ENCODE measurements around the gene STARD7. TPM values are rescaled to one million over a fixed set of nuclear protein-coding genes. Genes with fewer than 3 reads are reported as not detected.
A peak's percentile ranks its signal among the peaks of the same experiment; 100 is the strongest.
"Not testable (repeated sequence)": the region's sequence is repeated elsewhere in the genome, so short reads cannot be mapped to it uniquely, and the experiment has no call there.

Gene STARD7, protein sequence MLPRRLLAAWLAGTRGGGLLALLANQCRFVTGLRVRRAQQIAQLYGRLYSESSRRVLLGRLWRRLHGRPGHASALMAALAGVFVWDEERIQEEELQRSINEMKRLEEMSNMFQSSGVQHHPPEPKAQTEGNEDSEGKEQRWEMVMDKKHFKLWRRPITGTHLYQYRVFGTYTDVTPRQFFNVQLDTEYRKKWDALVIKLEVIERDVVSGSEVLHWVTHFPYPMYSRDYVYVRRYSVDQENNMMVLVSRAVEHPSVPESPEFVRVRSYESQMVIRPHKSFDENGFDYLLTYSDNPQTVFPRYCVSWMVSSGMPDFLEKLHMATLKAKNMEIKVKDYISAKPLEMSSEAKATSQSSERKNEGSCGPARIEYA
- total RNA-seq = 201 and 206 TPM in 2 replicates

DNA sequence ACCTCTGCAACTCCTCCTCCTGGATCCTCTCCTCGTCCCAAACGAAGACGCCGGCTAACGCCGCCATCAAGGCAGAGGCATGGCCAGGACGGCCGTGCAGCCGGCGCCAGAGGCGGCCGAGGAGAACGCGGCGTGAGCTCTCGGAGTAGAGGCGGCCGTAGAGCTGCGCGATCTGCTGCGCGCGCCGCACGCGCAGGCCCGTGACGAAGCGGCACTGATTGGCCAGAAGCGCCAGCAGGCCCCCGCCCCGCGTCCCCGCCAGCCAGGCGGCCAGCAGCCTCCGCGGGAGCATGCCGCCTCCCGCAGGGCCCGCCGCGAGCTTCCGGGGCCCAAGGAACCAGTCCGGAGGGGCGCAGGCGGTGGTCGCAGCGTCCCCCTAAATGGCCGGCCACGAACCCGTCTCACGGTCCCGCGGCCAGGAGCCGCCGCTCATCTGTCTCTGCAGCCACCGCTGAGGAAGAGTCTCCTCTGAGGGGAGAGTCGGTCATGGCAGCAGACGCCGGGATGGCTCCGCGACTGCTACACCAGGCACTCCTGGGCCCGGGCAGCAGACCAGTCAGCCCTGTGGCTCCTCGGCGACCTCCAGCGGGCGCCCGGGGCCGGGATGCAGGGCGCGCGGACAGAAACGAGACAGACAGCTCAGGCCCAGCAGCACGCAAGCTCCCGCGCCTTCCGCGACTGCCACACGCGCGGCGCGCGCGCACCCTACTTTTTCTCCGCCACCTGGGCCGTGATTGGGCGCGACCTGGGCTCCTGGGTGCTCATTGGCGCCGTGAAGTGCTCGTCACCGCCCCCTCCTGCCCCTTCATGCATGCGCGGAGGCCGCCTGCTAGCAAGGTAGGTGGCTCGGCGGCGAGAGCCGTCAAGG, at the start of gene STARD7:
Gene STARD7 (minus strand): TSS at position 685 of the 868 bp plus-strand sequence. CDS start 393 bp downstream, at position 292.
- Mint-ChIP-seq H3K4me1 (ENCODE audit: low read depth) (peaks cover 45% of the 10 kb centered on the region), H3K4me3 (ENCODE audit: low read depth) (peak within 1 kb of the TSS; percentile 97), H3K27me3 (ENCODE audit: low read depth) (no peaks in the 10 kb centered on the region), H3K27ac (peak within 1 kb of the TSS; percentile 87), H3K9me3 (no peaks in the 10 kb centered on the region), H3K36me3 (ENCODE audit: low read depth) (peaks cover 36% of the 10 kb centered on the region)
- intact Hi-C loops (cut with micrococcal nuclease) = loop anchor here (1.0 to 10.0 kb wide), 5 partner anchors 16 to 116 kb away; partner anchors contain the start of genes CIAO1 and ITPRIPL1
- DNase-seq (ENCODE audit: low spot score) = peak; percentile 98

DNA sequence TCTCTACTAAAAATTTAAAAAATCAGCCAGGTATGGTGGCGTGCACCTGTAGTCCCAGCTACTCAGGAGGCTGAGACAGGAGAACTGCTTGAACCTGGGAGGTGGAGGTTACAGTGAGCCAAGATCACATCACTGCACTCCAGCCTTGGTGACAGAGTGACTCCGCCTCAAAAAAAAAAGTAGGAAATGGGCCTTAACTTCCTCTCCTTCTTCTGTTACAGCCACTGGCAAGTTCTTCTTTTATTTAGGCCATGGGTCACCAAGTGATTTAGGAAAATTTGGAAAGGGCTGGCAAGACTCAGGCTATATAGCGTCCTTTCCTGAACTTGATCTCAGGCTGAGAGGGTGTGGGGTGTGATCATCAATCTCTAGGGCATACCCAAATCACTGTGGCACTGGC, 49.1 kb upstream of the STARD7 start:
- DNase-seq (ENCODE audit: low spot score); H3K27me3 Mint-ChIP-seq (ENCODE audit: low read depth); H3K4me3 Mint-ChIP-seq (ENCODE audit: low read depth); intact Hi-C loops (cut with micrococcal nuclease); H3K9me3 Mint-ChIP-seq; H3K27ac Mint-ChIP-seq: not testable (repeated sequence)
- peaks cover 32% of the 10 kb centered on the region for H3K4me1 Mint-ChIP-seq (ENCODE audit: low read depth)
- peaks cover 54% of the 10 kb centered on the region for H3K36me3 Mint-ChIP-seq (ENCODE audit: low read depth)

DNA sequence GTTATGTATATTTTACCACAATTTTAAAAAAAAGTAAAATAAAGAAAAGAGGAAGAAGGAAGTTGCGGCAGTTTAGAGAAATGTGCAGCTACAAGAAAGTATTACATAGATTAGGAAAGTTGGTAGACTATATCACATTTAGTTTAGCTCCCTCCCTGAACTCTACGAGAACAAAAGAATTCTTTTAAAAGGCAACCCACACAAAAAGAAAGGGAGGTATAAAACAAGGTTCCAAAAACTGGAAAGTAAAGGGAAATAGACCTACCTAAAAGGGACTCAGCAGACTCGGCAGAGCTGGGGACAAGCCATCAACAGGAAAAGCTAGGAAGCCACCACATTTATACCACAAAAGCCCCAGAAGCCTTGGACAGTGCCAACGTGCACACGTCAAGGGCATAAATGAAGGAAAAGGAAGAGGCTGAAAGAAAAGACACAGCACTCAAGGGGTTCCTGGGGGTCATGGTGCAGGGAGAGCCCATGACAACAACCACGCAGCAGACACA, 48.0 kb upstream of the STARD7 start:
- peak overlapping the region; percentile 47 for H3K27ac Mint-ChIP-seq
- intact Hi-C loops (cut with micrococcal nuclease) = no loop called here
- no peaks in the 10 kb centered on the region for H3K27me3 Mint-ChIP-seq (ENCODE audit: low read depth)
- H3K9me3 Mint-ChIP-seq = no peaks in the 10 kb centered on the region
- no peak overlapping the region for H3K4me3 Mint-ChIP-seq (ENCODE audit: low read depth)
- peaks cover 60% of the 10 kb centered on the region for H3K36me3 Mint-ChIP-seq (ENCODE audit: low read depth)
- no peak for DNase-seq (ENCODE audit: low spot score)
- H3K4me1 Mint-ChIP-seq (ENCODE audit: low read depth) = peaks cover 33% of the 10 kb centered on the region

DNA sequence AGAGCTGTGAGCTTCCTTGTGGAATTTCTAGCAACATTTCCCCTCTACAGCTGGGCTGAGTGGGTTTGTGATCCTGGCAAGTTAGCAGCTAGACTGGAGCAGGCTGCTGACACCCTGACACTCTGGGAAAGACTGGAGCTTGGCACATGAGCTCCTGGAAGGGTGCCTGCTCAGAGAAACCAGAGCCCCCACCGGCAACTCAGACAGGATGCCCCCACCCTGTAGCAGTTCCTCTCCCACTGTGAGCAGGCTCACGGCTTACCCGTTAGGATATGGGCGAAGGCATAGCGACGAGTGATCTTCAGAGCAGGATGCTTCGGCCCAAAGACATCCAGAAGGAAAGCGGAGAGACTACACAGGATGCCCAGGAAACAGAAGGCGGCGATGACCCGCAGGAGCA, 45.9 kb upstream of the STARD7 start:
- H3K4me3 Mint-ChIP-seq (ENCODE audit: low read depth) = no peak overlapping the region
- H3K4me1 Mint-ChIP-seq (ENCODE audit: low read depth) = peaks cover 23% of the 10 kb centered on the region
- peaks cover 56% of the 10 kb centered on the region for H3K36me3 Mint-ChIP-seq (ENCODE audit: low read depth)
- intact Hi-C loops (cut with micrococcal nuclease) = no loop called here
- H3K27ac Mint-ChIP-seq = no peak overlapping the region
- no peaks in the 10 kb centered on the region for H3K27me3 Mint-ChIP-seq (ENCODE audit: low read depth)
- no peaks in the 10 kb centered on the region for H3K9me3 Mint-ChIP-seq
- DNase-seq (ENCODE audit: low spot score) = no peak

DNA sequence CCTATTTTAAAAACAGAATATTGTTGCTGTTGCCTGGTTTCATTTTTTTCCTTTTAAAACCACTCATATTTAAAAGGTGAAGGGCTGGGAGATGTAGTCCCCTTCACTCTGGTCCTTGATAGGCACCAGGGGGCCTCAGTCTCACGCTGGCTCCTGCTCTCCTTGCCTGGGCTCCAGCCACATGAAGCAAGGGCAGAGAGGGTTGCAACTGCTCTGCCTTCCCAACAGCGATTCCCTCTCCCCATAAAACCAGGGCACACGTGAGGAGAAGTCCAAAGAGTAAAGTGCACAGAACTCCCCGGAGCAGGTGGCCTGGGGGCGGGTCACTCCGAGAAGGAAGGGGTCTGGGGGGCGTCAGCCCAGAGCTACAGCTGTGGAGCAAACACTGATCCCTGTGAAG, 44.4 kb upstream of the STARD7 start:
- peaks cover 19% of the 10 kb centered on the region for H3K4me1 Mint-ChIP-seq (ENCODE audit: low read depth)
- intact Hi-C loops (cut with micrococcal nuclease) = no loop called here
- no peaks in the 10 kb centered on the region for H3K27me3 Mint-ChIP-seq (ENCODE audit: low read depth)
- no peak for DNase-seq (ENCODE audit: low spot score)
- peaks cover 51% of the 10 kb centered on the region for H3K36me3 Mint-ChIP-seq (ENCODE audit: low read depth)
- H3K27ac Mint-ChIP-seq = no peak overlapping the region
- no peaks in the 10 kb centered on the region for H3K9me3 Mint-ChIP-seq
- no peak overlapping the region for H3K4me3 Mint-ChIP-seq (ENCODE audit: low read depth)

DNA sequence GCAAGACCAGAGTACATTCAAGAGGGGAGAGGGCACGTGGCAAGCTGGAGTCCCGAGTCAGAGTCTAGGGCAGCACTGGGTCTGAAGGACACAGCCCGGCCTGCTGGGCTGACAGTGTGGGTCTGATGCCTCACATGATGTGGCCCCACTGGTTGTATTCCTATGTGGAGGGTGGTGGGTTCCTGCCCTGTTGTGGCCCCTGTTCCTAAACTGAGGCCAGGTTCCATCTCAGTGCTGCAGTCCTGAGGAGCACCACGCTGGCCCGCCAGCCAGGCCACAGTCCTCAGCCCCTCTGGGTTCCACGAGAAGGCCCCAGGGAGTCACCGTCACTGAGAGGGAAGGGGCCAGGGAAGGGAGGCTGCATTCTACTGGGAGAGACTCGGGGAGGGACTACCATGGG, 43.9 kb upstream of the STARD7 start:
- H3K36me3 Mint-ChIP-seq (ENCODE audit: low read depth) = peaks cover 51% of the 10 kb centered on the region
- no peaks in the 10 kb centered on the region for H3K9me3 Mint-ChIP-seq
- H3K27me3 Mint-ChIP-seq (ENCODE audit: low read depth) = no peaks in the 10 kb centered on the region
- no peak for DNase-seq (ENCODE audit: low spot score)
- peak overlapping the region; percentile 33 for H3K27ac Mint-ChIP-seq
- intact Hi-C loops (cut with micrococcal nuclease) = no loop called here
- no peak overlapping the region for H3K4me3 Mint-ChIP-seq (ENCODE audit: low read depth)
- peaks cover 19% of the 10 kb centered on the region for H3K4me1 Mint-ChIP-seq (ENCODE audit: low read depth)

DNA sequence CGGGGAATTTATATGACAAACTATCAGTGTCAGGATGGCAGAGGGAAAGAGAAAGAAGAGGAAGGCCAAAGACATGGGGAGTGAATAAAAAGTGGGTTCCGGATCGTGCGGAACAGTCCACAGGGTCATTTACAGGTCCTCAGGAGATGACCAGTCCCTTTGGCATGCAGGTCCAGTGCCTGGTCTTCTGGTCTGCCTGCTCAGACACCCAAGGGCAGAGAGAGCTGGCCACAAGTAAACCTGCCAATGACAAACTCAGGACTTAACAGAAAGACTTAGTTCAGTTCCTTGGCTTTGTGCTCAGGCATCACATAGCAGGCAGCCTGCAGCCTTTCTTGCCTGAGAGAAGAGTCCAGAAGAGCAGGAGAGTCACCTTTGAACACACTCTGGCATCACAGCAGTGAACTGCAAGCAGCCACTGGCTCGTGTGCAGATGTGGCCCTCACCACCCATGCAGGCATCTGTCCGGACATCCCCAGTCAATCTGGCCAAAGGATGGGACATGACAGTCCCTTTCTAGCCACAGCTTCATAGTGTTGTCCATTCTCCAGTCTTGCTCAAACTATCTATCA, 43.2 kb upstream of the STARD7 start:
- H3K27me3 Mint-ChIP-seq (ENCODE audit: low read depth) = no peaks in the 10 kb centered on the region
- H3K9me3 Mint-ChIP-seq = no peaks in the 10 kb centered on the region
- no peak for DNase-seq (ENCODE audit: low spot score)
- H3K27ac Mint-ChIP-seq = peak overlapping the region; percentile 33
- intact Hi-C loops (cut with micrococcal nuclease) = no loop called here
- peaks cover 53% of the 10 kb centered on the region for H3K36me3 Mint-ChIP-seq (ENCODE audit: low read depth)
- peaks cover 21% of the 10 kb centered on the region for H3K4me1 Mint-ChIP-seq (ENCODE audit: low read depth)
- H3K4me3 Mint-ChIP-seq (ENCODE audit: low read depth) = no peak overlapping the region

DNA sequence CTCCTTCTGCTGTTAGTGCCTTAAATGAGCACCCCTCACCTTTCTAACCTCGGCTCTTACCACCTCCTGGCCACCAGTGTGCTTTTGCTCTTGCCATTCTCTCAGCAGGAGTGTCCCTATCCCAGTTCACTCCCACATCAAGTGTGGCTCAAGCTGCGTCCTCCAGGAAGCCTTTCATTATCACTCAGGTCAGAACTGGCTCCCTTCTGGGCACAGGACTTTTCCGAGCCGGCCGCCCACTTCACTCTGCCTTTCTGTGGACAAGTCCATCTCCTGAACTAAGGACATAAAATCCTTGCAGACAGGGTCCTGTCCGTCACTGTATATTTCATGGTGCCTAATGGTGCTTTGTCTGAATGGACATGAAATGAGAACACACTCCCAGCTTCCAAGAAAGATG, 41.6 kb upstream of the STARD7 start:
- H3K4me3 Mint-ChIP-seq (ENCODE audit: low read depth) = no peak overlapping the region
- no peaks in the 10 kb centered on the region for H3K27me3 Mint-ChIP-seq (ENCODE audit: low read depth)
- H3K9me3 Mint-ChIP-seq = peaks cover 4% of the 10 kb centered on the region
- peaks cover 28% of the 10 kb centered on the region for H3K4me1 Mint-ChIP-seq (ENCODE audit: low read depth)
- H3K27ac Mint-ChIP-seq = no peak overlapping the region
- no peak for DNase-seq (ENCODE audit: low spot score)
- H3K36me3 Mint-ChIP-seq (ENCODE audit: low read depth) = peaks cover 58% of the 10 kb centered on the region
- intact Hi-C loops (cut with micrococcal nuclease) = no loop called here

DNA sequence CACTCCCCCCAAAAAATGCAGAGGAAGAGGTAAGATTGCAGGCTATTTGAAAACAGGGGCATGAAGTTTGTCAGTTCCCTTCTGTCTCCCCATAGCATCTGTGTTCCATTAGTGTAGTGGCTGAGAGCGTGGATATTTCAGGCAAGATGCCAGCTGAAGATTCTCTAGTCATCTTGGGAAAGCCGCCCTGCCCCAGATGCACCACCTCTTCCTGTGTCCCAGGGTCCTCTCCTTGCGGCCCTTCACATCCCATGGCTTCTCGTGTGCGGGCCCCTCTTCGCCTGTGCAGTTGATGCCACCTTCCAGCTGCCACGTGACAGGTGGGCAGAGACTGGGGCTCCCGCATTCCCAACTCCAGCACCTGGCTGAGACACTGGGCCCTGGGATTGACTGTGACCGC, 41.0 kb upstream of the STARD7 start:
- Mint-ChIP-seq H3K36me3 (ENCODE audit: low read depth) (peaks cover 56% of the 10 kb centered on the region), H3K27ac (no peak overlapping the region), H3K4me3 (ENCODE audit: low read depth) (no peak overlapping the region), H3K27me3 (ENCODE audit: low read depth) (no peaks in the 10 kb centered on the region), H3K4me1 (ENCODE audit: low read depth) (peaks cover 31% of the 10 kb centered on the region), H3K9me3 (peaks cover 4% of the 10 kb centered on the region)
- intact Hi-C loops (cut with micrococcal nuclease) = no loop called here
- DNase-seq (ENCODE audit: low spot score) = no peak

DNA sequence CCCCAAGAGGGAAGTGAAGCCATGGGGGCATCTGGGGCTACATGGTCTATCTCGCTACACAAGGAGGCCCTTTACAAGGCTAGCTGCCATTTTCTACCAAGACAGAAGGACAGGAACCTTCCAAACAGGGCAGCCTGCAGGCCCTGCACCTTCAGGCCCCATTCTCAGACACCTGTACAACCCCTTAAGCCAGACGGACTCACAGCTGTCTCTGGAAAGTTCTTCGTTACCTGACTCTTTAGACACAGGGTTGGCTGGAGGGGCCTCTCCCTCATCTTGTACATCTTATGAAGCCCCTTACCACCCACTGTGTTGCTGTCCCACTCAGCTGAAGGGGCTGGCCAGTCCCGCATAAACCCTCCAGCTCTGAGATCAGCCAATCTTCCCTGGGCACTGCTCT, 40.0 kb upstream of the STARD7 start:
- H3K4me3 Mint-ChIP-seq (ENCODE audit: low read depth) = no peak overlapping the region
- H3K9me3 Mint-ChIP-seq = peaks cover 4% of the 10 kb centered on the region
- H3K36me3 Mint-ChIP-seq (ENCODE audit: low read depth) = peaks cover 53% of the 10 kb centered on the region
- peaks cover 31% of the 10 kb centered on the region for H3K4me1 Mint-ChIP-seq (ENCODE audit: low read depth)
- H3K27ac Mint-ChIP-seq = no peak overlapping the region
- H3K27me3 Mint-ChIP-seq (ENCODE audit: low read depth) = no peaks in the 10 kb centered on the region
- intact Hi-C loops (cut with micrococcal nuclease) = no loop called here
- no peak for DNase-seq (ENCODE audit: low spot score)

DNA sequence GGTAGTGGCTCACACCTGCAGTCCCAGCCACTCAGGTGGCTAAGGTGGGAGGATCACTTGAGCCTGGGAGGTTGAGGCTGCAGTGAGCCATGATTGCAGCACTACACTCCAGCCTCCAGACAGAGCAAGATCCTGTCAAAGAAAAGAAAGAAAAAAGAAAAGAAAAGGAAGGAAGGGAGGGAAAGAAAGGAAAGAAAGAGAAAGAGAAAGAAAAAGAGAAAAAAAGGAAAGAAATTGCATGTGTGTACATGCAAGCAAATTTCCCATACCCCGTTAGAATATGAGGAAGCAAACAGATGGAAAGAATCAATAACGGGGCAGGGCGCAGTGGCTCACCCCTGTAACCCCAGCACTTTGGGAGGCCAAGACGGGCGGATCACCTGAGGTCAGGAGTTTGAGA, 39.3 kb upstream of the STARD7 start:
- intact Hi-C loops (cut with micrococcal nuclease) = no loop called here
- H3K9me3 Mint-ChIP-seq = peaks cover 4% of the 10 kb centered on the region
- H3K4me3 Mint-ChIP-seq (ENCODE audit: low read depth) = no peak overlapping the region
- H3K27me3 Mint-ChIP-seq (ENCODE audit: low read depth) = no peaks in the 10 kb centered on the region
- no peak for DNase-seq (ENCODE audit: low spot score)
- peaks cover 48% of the 10 kb centered on the region for H3K36me3 Mint-ChIP-seq (ENCODE audit: low read depth)
- H3K27ac Mint-ChIP-seq = peak overlapping the region; percentile 40
- H3K4me1 Mint-ChIP-seq (ENCODE audit: low read depth) = peaks cover 35% of the 10 kb centered on the region

DNA sequence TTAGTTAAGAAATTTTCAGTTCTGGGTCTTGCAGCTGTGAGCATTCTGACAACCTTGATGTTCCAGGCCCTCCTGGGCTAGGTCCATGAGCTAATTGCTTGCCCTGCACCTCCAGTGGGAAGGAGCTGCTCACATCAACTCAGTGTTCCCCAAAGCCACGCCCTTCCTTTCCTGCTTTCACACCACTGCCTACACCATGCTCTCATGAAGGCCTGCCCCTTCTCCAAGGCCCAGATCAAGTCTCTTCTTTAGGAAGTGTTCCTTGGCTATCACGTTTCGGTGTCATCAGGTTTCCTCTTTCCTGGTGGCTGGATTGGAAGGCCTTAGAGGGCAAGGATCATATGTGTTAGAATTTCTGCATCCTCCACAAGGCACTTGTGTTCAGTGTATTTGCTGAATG, 38.4 kb upstream of the STARD7 start:
- H3K4me1 Mint-ChIP-seq (ENCODE audit: low read depth) = peaks cover 44% of the 10 kb centered on the region
- H3K36me3 Mint-ChIP-seq (ENCODE audit: low read depth) = peaks cover 47% of the 10 kb centered on the region
- H3K4me3 Mint-ChIP-seq (ENCODE audit: low read depth) = no peak overlapping the region
- no peaks in the 10 kb centered on the region for H3K27me3 Mint-ChIP-seq (ENCODE audit: low read depth)
- no peak for DNase-seq (ENCODE audit: low spot score)
- intact Hi-C loops (cut with micrococcal nuclease) = no loop called here
- H3K9me3 Mint-ChIP-seq = peaks cover 4% of the 10 kb centered on the region
- peak overlapping the region; percentile 42 for H3K27ac Mint-ChIP-seq

Data from activated T-helper 2 cell treated with anti-CD3 and anti-CD28 coated beads, Interferon-gamma antibody, Interleukin-2, Interleukin-4, amounts not matched to agents 10 μg/mL and 5 μg/mL and 100 μg/mL, durations not matched to agents 14 hours and 24 hours and 36 hours (primary cell).